HG02884 (cell line): ENCODE measurements around the gene MTG2.

Experiments used
- ATAC-seq: cut with Tn5 transposase; IDR thresholded peaks from one replicate; pipeline ENCODE4 v1.9.1; 2021; ENCODE audit warnings: mild to moderate bottlenecking, moderate library complexity; ENCODE audit not compliant: unreplicated experiment

MTG2 gene

DNA sequence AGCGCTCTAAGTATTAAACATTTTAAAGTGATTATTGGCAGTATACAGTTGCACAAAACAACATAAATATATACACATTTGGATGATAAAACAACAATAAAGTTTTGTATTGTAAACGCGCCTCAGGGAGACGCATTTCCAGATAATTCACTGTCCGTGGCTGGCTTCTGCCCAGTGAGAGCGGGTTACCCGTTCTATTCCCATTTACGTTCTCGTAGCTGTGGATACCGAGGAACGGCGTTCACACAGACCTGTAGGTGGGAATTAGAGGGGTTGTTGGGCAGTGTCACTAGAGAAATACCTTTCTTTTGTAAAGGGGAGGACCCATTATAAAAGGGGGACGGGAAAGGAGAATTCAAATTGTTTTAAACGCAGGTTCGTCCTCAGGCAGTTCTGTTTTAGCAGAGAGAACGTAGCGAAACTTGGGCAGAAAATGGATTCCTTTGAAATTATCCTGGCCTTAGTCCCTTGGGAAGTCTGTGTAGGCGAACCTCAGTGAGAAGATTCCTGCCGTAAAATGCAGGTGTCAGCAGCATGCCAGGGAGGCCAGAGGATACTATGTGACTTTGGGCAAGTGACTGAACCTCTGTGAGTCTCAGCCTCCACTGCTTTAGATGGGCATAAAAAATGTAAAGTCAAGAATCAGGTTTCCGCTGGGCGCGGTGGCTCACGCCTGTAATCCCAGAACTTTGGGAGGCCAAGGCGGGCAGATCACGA lies 756 bp downstream of the MTG2 start:
- ATAC-seq = no peak

DNA sequence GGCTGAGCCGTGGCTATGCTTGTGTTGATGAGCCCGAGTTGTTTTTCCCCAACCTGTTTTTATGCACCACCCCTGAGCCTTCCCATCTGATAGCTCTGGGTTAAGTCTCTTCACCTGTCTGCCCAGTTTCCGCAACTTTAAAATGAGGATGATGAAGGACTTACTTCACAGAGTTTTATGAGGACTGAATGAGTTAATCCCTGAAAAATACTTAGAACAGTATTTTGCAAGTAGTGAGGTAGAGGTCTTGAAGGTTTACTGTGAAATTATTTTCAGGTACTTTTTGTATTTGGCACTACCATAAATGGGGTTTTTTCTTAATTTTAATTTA lies 3.2 kb downstream of the MTG2 start:
- ATAC-seq = no peak

DNA sequence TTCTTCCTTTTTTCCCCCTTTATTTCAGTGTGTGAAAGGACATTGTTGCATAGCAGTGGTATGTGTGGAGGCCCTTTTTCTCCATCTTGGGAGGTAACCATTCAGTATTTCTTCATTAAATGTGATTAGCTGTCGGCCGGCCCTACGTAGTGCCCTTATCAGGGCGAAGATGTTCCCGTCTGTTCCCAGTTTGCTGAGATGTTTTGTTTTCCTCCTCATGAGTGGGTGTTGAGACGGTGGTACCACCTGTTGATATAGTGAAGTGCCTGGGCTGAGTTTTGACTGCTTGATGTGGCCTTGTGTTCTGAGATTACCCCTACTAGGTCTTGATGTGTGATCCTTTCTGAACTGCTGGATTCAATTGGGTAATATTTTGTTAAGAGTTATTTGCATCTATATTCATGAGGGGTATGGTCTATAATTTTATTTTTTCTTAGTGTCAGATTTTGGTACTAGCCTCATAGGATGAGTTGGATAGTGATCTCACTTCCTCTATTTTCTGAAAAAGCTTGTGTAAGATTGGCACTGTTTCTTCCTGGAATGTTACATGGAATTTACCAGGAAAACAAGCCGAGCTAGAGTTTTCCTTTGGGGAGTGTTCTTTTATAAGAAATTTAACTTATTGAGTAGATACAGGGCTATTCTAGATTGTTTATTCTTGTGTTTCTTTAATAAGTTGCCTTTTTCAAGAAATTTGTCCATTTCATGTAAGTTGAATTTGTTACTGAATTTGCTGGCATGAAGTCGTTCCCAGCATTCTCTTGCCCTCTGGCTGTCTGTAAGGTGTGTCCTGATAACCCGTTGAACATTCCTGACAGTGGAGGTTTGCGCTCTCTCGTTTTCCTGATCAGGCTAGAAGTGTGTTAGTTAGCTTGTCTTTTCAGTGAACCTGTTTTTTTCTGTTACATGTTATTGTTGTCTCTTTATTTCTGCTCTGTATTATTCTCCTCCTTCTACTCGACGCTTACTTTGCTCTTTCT lies 4.3 kb downstream of the MTG2 start:
- ATAC-seq = no peak

DNA sequence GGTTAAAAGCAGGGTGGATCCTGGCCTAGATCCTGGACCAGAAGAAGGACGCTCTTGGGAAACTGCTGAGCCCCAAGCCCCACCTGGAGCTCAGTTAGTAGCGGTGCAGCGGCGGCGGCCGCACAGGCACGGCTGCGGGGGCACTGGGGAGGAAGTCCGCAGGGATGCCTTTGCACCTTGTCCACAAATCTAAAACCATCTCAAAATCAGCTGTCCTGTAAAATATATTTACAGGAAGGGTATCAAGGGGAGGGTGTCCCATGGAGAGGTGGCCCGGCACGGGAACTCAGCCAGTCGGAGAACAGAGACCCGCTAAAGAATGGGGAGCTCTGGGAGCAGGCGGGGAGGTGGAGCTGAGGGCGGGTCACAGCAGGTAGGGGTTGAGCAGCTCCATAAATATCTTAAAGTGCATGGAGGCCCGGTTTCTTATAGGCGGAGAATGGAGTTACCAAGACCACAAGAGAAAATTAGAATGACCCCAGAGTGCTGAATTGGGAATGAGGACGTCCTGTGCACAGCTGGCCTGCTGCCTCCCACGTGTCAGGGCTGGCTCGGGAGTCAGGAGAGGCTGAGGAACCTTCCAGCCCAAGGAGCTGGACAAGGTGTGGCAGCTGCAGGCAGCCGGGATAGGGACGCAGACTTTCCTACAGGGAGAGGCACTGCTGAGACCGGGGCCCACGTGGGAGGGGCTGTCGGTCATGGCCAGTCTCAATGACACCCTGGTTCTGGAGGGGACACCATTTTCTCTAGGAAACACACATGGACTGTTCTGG lies 8.0 kb downstream of the MTG2 start:
- ATAC-seq = no peak

DNA sequence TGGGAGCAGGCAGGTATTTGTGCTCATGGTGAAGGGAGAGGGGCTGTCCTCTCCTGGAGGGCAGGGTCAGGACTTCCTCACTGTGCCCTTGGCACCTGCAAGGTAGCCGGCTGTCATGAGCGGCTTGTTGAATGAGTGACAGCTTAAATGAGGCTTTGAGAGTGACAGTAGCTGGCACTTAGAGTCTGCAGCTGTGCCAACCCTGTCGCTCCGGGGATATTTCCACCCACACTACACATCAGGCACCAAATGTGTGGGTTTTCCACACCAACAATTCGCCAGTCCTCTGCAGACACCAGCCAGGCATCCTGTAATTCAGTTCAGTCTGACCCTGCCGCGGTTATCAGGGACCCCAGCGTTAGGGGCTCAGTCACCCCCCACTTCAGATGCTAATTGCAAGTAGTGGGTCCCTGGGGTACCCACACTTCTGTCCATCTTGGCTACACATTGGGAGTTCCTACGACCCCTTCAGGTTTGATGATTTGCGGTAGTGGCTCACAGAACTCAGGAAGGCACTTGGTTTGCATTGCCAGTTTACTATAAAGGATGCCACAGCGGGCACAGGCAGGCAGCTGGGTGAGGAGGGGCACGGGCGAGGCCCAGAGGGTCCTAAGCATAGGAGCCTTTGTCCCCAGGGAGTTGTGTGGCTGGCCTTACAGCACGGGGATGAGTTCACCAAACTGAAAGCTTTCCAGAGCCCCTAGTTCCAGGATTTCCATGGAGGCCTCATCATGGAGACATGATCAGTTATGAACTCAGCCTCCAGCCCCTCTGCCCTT lies 9.1 kb downstream of the MTG2 start:
- ATAC-seq = no peak

DNA sequence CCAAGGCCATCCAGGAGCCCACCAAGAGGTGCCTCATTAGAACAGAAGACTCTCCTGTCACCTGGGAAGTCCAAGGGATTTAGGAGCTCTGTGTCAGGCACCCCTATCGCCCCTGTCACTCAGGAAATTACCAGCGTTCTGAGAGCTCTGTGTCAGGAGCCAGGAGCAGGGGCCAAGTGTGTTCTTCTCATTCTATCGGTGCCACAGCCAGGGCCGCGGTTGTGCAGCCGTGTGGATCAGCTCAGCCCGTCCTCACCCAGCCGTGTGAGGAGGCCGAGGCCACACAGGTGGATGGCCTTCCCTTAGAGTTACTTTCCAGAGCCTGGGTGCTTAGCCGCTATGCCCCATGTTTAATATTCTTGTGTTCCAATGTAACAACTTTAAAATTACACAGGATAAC lies 9.8 kb downstream of the MTG2 start:
- ATAC-seq = no peak

DNA sequence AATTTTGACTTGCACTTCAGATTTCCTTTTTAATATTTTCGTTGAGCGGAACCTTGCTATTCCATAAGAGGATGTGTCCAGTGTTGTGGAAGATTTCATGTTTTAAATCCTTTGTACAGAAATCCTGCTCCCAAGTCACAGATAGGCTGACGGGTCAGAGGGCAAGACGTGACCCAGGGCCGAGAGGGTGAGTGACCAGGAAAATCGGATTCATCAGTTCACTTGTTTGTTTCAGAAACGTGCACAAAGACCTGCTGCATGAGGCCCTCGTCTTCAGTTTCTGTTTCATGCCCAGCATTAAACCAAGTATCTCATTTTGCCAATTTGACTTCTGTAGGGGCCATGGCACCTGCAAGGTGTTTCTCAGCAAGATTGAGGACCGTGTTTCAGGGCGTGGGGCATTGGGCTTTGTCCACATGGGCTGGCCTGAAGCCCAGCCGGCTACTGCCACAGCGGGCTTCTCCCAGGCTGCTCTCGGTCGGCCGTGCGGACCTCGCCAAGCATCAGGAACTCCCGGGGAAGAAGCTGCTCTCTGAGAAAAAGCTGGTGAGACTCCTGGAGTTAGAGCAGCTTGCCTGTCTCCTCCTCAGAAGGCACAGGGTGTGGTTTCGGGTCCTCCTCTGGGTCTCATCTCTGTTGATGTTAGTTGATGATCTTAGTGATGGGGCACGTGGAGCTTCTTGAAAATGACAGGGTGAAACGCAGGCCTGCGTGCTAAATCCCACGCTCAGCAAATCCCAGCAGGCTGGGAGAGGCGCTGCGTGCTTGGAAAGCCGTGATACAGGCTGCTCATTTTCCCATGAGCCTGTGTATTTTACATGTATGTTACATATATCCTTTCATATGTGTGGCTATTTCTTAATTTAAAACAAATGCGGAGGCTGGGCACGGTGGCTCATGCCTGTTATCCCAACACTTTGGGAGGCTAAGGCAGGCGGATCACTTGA lies 10.5 kb downstream of the MTG2 start:
- no peak for ATAC-seq

DNA sequence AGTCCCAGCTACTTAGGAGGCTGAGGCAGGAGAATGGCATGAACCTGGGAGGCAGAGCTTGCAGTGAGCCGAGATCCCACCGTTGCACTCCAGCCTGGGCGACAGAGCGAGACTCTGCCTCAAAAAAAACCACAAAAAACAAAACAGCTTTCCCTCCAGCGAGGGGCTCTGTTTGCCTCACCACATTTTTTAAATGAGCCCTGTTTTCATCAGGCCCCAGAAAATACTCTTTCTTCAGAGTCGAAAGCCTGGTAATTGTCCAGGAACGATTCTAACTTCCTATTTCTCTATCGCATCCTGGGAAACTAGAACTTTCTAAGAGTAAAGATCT lies 12.2 kb downstream of the MTG2 start:
- ATAC-seq = no peak

DNA sequence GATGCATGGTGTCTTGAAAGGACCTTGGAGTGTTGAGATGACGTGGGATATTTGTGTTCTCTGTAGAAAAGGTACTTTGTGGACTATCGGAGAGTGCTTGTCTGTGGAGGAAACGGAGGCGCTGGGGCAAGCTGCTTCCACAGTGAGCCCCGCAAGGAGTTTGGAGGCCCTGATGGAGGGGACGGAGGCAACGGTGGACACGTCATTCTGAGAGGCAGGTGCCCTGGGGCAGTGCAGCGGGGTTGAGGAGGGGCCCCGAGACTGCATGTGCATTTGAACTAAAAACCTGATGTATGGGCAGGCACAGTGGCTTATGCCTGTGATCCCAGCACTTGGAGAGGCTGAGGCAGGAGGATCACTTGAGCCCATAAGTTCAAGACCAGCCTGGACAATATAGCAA lies 12.9 kb downstream of the MTG2 start:
- no peak for ATAC-seq

DNA sequence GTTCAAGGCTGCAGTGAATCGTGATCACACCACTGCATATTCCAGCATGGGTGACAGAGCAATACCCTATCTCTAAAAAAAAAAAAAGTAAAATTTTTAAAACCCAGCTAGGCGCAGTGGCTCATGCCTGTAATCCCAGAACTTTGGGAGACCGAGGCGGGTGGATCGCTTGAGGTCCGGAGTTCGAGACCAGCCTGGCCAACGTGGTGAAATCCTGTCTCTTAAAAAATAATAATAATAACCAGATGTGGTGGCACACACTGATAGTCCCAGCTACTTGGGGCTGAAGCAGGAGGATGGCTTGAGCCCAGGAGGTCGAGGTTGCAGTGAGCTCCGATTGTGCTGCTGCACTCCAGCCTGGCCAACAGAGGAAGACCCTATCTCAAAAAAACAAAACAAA lies 13.5 kb downstream of the MTG2 start:
- ATAC-seq = no peak

DNA sequence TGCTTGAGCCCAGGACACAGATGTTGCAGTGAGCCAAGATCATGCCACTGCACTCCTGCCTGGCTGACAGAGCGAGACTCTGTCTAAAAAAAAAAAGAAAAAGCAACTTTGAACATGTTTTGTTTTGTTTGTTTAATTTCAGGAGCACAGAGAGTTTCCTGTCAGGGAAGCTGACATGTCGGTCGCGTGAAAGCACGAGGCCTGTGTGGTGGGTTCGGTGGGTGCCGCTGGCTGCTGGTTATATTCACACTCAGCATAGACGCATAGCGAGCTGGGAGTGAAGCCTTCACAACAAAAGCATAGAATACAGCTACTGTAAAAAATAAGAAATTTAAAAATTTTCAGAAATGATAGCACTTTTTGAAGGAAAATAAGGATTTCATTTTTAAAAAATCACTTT lies 14.5 kb downstream of the MTG2 start:
- ATAC-seq = no peak

DNA sequence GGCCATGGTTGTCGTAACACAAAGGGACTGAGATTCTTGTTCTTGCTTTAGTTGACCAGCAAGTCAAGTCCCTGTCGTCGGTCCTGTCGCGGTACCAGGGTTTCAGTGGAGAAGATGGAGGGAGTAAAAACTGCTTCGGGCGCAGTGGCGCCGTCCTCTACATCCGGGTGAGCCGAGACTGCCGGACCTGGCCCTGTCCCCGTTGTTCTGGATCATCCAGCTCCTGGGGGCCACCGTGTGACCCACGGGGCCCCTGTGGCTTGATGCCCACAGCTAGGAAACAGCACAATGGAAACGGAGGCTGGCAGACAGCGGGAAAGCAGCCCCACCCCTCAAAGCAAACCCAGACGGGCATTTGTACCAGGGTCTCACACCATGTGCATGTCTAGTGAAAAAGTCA lies 15.0 kb downstream of the MTG2 start:
- ATAC-seq = no peak

DNA sequence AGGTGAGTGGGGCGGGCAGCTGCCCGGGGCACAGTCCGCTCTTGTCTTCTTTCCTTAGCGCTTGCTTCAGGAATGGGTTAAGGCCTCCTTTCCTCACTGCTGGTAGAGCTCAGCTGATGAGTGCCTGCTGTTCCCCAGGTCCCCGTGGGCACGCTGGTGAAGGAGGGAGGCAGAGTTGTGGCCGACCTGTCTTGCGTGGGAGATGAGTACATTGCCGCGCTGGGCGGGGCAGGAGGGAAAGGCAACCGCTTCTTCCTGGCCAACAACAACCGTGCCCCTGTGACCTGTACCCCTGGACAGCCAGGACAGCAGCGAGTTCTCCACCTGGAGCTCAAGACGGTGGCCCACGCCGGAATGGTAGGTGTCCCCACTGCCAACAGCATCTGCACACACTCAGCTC lies 15.7 kb downstream of the MTG2 start:
- no peak for ATAC-seq

DNA sequence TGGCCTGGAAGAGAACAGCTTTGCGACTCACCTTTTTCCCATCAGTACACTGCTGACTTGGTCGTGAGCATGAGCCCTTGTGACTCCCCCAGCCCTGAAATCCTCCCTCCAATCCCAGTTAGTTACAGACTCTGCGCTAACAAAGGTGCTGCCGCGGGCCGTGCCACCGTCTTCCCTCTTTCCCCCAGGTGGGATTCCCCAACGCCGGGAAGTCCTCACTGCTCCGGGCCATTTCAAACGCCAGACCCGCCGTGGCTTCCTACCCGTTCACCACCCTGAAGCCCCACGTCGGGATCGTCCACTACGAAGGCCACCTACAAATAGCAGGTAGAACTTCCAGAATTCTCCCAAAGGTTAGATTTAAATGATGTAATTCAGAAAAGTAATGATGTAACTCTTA lies 16.1 kb downstream of the MTG2 start:
- no peak for ATAC-seq

DNA sequence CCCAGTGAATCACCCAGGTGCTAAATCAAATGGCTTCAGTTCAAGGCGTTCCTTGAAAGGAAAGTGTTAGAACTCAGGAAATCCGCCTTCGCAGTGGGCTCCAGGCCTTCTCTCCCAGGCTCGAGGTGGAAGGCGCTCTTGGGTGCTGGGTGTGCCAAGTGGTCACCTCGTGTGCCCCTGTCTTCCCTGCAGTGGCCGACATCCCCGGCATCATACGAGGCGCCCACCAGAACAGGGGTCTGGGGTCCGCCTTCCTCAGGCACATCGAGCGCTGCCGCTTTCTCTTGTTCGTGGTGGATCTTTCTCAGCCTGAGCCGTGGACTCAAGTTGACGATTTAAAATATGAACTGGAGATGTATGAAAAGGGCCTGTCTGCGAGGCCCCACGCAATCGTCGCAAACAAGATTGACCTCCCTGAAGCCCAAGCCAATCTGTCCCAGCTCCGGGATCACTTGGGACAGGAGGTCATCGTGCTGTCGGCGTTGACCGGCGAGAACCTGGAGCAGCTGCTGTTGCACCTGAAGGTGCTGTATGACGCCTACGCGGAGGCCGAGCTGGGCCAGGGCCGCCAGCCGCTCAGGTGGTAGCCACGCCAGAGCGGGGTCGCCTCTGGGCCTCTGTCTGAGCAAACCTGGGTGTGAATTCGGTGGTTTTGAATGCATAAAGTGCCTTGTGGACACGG lies 17.8 kb downstream of the MTG2 start:
- ATAC-seq = no peak

DNA sequence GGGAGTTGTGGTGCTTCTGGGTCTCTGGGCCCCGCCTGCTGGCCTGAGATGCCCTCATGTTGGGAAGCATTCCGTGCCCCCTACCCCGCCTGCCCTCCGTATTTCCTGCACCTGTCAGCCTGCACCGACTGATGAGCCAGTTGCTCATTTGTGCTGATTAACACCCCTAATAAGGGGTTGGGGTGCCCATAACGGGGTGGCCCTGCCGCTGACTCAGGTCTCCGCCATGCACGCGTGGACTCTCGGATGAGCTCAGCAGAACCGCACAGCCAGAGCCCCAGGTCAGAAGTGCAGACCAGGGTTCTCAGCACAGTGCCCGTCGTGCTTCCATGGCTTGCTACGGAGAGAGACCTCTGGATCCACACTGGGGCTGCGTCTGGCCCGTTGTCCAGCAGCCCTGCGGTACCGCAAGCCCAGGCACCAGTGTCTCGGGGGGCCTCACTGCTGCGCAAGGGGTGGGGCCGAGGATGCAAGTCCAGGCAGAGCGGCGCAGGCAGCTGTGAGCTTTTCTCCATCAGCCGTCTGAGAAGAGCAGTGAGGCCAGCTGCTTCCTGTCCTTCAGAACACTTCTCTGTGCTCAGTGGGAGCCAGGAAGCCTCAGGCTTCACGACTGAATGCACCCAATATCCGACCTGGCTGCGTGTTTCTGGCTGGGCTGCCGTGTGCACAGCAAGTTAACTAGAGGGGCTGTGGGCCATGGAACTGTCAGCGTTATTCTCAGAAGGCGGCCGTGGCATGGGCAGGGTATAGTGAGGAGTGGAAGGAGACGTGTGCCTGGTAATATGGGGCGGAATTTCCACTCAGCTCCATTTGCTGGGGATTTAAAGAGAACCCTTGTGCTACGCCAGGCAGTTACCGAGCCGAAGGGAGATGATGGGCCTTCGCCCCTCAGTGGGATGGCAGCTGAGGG lies 18.6 kb downstream of the MTG2 start:
- ATAC-seq = no peak

DNA sequence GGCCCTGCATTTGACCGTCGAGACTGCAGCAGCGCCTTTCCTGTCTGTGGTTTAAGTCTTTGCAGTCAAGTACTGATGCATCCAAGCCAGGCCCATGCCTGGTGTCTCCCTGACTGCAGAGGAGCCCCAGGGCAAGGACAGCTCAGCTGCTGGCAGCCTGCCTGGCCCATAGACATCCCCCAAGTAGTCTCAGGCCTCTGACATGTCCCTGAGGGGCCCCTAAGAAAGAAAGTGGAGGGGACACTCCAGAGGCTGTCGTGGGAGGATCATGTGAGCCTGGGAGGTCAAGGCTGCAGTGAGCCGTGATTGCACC lies 19.2 kb downstream of the MTG2 start:
- no peak for ATAC-seq

DNA sequence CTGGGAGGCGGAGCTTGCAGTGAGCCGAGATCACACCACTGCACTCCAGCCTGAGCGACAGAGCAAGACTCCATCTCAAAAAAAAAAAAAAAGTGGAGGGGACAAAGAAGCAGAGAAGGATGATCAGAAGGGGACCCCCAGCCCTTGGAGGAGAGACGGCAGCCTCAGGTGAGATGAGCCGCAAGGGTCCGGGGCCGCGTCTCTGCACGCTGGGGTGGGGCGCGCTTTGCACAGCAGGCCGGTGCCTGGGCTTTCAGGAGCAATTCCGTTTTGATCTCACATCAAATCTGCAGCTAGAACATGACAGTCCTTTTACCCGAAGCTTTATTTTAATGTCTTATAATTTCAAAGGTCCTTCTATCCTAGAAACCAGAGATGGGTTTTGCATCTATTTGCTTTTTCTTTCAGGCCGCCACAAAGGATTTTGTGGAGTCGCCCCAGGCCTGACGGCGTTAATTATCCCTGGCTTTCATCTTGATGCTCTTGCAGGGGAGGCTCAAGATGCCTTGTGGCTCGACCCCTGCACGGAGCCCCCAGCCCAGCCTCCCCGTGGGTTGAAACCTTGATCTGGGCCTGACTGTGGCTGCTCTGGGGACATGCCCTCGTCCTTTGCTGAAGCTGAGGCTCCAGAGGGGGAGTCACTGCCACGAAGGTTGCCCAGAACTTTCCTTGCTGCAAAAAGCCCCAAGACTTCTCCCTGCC lies 20.0 kb downstream of the MTG2 start:
- ATAC-seq = no peak
